ENCODE data around the gene CPED1. TPM values are rescaled to one million over a fixed set of nuclear protein-coding genes. Genes with fewer than 3 reads are reported as not detected.

The CPED1 gene
- polyA plus RNA-seq, 1 experiment = 52.0 TPM

DNA sequence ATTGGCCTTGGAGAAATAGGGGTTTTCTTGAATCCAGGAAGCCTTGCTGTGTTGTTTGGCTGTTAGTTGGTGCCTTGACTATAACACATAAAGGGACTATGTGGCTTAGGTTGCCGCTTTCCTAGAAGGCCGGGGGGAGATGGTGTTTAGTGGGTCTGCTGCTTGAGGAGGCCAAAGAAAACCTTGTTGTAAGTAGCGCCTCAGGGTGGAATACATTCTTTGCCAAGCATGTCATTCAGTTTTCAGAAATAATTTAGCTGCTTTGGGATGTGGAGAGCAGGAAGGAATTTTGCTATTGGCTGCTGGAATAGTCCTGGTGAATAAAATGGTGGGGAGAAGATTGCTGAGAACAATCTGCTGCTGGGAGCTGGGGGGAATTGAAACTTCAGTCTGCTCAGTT is 207.4 kb downstream of the CPED1 start:
- POLR2A ChIA-PET = no interaction called here
- CTCF ChIA-PET = no interaction called here
- H3K9me3 ChIP-seq (ENCODE audit: control insufficient read depth, insufficient read depth, low read length) = no peaks in the 10 kb centered on the region

DNA sequence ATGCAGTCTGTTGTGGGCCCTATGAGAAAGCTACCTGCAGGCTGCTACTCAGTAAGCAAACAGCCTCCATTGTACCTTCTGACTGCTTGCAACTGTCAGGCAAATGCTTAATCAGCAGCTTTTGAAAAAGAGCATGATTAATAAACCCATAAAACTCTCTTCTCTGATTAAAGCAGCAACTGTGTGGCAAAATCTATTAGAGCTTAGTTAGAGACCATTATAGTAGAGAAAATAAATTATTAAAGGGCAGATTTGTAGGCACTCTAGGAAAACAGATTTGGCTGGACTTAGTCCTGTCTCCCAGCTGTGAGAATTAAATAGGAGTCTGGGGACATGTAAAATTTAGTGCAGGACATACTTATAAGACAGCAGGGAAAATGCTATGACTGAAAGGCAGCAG is 207.8 kb downstream of the CPED1 start:
- no peak overlapping the region for H3K27ac ChIP-seq (ENCODE audit: low read depth, low read length)
- no peak overlapping the region for H3K4me3 ChIP-seq (ENCODE audit: low read depth, low read length)
- H3K27me3 ChIP-seq (ENCODE audit: control insufficient read depth, insufficient read depth, low read length) = no peaks in the 10 kb centered on the region
- CTCF ChIA-PET = interaction anchor here (0.6 to 0.7 kb wide), 2 partner anchors 9 to 12 kb away, joined by 3 read pairs; no protein-coding TSS in a partner anchor
- H3K9me3 ChIP-seq (ENCODE audit: control insufficient read depth, insufficient read depth, low read length) = no peaks in the 10 kb centered on the region
- POLR2A ChIA-PET = no interaction called here
- no peak for TF ChIP-seq CTCF (IDR thresholded peaks at IDR 0.05; ENCODE audit: low read depth, low read length)
- no peak for DNase-seq (ENCODE audit: low read depth, low spot score)

More for the DNA sequence above, 207.4 kb downstream of the CPED1 start:
- Histone ChIP-seq H3K27ac (ENCODE audit: low read depth, low read length) (no peak overlapping the region), H3K4me3 (ENCODE audit: low read depth, low read length) (no peak overlapping the region), H3K27me3 (ENCODE audit: control insufficient read depth, insufficient read depth, low read length) (no peaks in the 10 kb centered on the region)
- no peak for DNase-seq (ENCODE audit: low read depth, low spot score)
- TF ChIP-seq CTCF (IDR thresholded peaks at IDR 0.05; ENCODE audit: low read depth, low read length) = no peak

GRCh38 chr7:121197455-121197854 is 208.9 kb downstream of the CPED1 start:
- no peak overlapping the region for H3K4me3 ChIP-seq (ENCODE audit: low read depth, low read length)
- H3K27ac ChIP-seq (ENCODE audit: low read depth, low read length) = no peak overlapping the region
- ChIA-PET CTCF (interaction anchor here (1.4 kb wide), 1 partner anchor 89 kb away, joined by 3 read pairs; no protein-coding TSS in a partner anchor), POLR2A (no interaction called here)
- no peaks in the 10 kb centered on the region for H3K27me3 ChIP-seq (ENCODE audit: control insufficient read depth, insufficient read depth, low read length)
- no peak for TF ChIP-seq CTCF (IDR thresholded peaks at IDR 0.05; ENCODE audit: low read depth, low read length)
- DNase-seq (ENCODE audit: low read depth, low spot score) = no peak
- no peaks in the 10 kb centered on the region for H3K9me3 ChIP-seq (ENCODE audit: control insufficient read depth, insufficient read depth, low read length)

GRCh38 chr7:121198502-121198901 is 210.0 kb downstream of the CPED1 start:
- Histone ChIP-seq H3K27me3 (ENCODE audit: control insufficient read depth, insufficient read depth, low read length) (no peaks in the 10 kb centered on the region), H3K9me3 (ENCODE audit: control insufficient read depth, insufficient read depth, low read length) (no peaks in the 10 kb centered on the region), H3K4me3 (ENCODE audit: low read depth, low read length) (no peak overlapping the region), H3K27ac (ENCODE audit: low read depth, low read length) (no peak overlapping the region)
- no peak for DNase-seq (ENCODE audit: low read depth, low spot score)
- POLR2A ChIA-PET = no interaction called here
- TF ChIP-seq CTCF (IDR thresholded peaks at IDR 0.05; ENCODE audit: low read depth, low read length) = no peak
- CTCF ChIA-PET = interaction anchor here (0.6 to 1.4 kb wide), 2 partner anchors 90 to 211 kb away, joined by 3 read pairs; no protein-coding TSS in a partner anchor

DNA sequence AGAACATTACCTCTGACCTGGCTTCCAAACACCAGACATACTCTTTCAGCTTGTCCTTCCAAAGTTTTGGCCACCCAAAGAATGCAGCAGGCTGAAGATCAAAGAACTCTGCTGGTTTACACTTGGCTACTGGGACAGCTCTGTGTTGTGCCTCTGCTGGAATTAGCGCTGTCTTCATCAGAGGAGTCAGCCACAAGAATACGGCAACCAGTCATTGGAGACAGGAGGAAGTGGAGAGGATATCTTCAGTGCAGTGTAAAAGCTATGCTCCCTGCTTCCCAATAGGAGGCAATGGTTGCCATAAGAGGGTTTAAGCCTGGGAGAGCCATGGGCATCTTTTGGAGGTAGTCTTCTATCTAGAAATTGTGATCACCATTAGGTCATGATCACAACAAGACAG is 213.6 kb downstream of the CPED1 start:
- ChIA-PET CTCF (no interaction called here), POLR2A (no interaction called here)
- DNase-seq (ENCODE audit: low read depth, low spot score) = no peak

More for the DNA sequence above, 213.6 kb downstream of the CPED1 start:
- no peak for TF ChIP-seq CTCF (IDR thresholded peaks at IDR 0.05; ENCODE audit: low read depth, low read length)
- Histone ChIP-seq H3K4me3 (ENCODE audit: low read depth, low read length) (no peak overlapping the region), H3K27me3 (ENCODE audit: control insufficient read depth, insufficient read depth, low read length) (no peaks in the 10 kb centered on the region), H3K27ac (ENCODE audit: low read depth, low read length) (no peak overlapping the region), H3K9me3 (ENCODE audit: control insufficient read depth, insufficient read depth, low read length) (no peaks in the 10 kb centered on the region)

Measured in AG04450 (cell line).